HUES6 (cell line): Measurements from ENCODE around the gene KCNJ14.

Experiments used
- H3K27ac ChIP-seq: 2 replicates; pipeline ENCODE4 v1.7.0; 2013; ENCODE audit warnings: low read depth, mild to moderate bottlenecking, low read length, inconsistent platforms
- H3K27me3 ChIP-seq: 2 replicates; pipeline ENCODE4 v1.6.1; 2013; ENCODE audit warnings: low read length; ENCODE audit not compliant: control insufficient read depth, insufficient read depth
- H3K36me3 ChIP-seq: 2 replicates; pipeline ENCODE4 v1.6.1; 2013; ENCODE audit warnings: low read length; ENCODE audit not compliant: control insufficient read depth, insufficient read depth
- H3K4me1 ChIP-seq: 2 replicates; pipeline ENCODE4 v1.6.1; 2013; ENCODE audit warnings: low read length; ENCODE audit not compliant: control insufficient read depth, insufficient read depth
- H3K4me3 ChIP-seq: 2 replicates; pipeline ENCODE4 v1.5.1; 2013; ENCODE audit warnings: low read depth, low read length
- H3K9ac ChIP-seq: one replicate; pipeline ENCODE4 v1.6.1; 2013; ENCODE audit warnings: mild to moderate bottlenecking, low read length
- H3K9me3 ChIP-seq: 2 replicates; pipeline ENCODE4 v1.6.1; 2013; ENCODE audit warnings: low read depth, low read length; ENCODE audit not compliant: control insufficient read depth, insufficient read depth

KCNJ14 gene

GRCh38 chr19:48455171-48455907 is at the start of gene KCNJ14:
TSS of gene KCNJ14 (plus strand) at chr19:48455574. CDS start at chr19:48461725, 6,151 bp downstream.
- Histone ChIP-seq H3K27ac (no peak within 1 kb of the TSS), H3K9me3 (no peaks in the 10 kb centered on the region), H3K36me3 (peaks cover 69% of the 10 kb centered on the region), H3K4me3 (no peak within 1 kb of the TSS), H3K27me3 (no peaks in the 10 kb centered on the region), H3K9ac (no peak within 1 kb of the TSS), H3K4me1 (0 out of 2 replicates have a peak, but pooled peaks cover 4% of the 10 kb centered on the region)

DNA sequence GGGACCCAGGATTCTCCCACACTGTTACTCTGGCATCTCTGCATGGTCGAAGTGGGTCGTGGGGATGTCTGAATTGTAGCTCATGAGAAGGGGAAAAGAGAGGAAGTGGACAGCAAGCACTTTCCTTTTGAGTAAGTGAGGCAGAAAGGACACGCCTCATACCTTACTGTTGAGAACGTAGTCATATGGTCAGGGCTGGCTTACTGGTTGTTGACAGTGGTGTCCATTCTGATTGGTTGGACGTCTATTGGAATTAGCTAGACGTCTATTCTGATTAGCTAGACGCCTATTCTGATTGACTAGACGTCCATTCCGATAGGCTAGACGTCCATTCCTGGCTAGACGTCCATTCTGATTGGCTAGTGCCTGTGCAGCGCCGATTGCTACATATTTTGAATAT is 49.5 kb upstream of the KCNJ14 start:
- Histone ChIP-seq H3K27me3 (no peaks in the 10 kb centered on the region), H3K4me1 (peaks cover 13% of the 10 kb centered on the region), H3K4me3 (no peak overlapping the region), H3K9me3 (no peaks in the 10 kb centered on the region), H3K9ac (no peak overlapping the region), H3K36me3 (no peaks in the 10 kb centered on the region), H3K27ac (no peak overlapping the region)

DNA sequence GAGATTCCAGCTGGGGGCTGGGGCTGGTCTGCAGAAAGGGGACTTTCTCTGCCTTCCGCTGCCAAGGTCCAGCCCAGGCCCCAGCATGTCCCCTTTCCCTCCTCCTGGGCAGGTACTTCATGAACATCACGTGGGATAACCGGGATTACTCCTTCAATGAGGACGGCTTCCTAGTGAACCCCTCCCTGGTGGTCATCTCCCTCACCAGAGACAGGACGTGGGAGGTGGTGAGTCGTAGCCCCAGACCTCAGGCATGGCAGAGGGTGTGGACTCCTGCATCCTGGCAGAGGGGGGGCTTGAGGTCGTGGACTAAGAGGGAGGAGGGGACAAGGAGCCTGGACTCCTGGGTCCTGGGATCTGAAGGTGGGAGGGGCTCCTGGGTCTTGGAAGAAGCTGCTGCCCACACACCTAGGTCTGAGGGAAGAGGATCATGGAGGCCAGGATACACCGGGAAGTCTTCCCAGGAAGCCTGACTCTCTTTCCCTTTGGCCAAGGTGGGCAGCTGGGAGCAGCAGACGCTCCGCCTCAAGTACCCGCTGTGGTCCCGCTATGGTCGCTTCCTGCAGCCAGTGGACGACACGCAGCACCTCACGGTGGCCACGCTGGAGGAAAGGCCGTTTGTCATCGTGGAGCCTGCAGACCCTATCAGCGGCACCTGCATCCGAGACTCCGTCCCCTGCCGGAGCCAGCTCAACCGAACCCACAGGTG is 41.3 kb upstream of the KCNJ14 start:
- no peak overlapping the region for H3K27ac ChIP-seq
- H3K4me1 ChIP-seq, result peaks cover 18% of the 10 kb centered on the region
- no peaks in the 10 kb centered on the region for H3K9me3 ChIP-seq
- no peak overlapping the region for H3K9ac ChIP-seq
- H3K27me3 ChIP-seq, result no peaks in the 10 kb centered on the region
- peak overlapping the region; percentile 59 for H3K4me3 ChIP-seq
- peaks cover 10% of the 10 kb centered on the region for H3K36me3 ChIP-seq

DNA sequence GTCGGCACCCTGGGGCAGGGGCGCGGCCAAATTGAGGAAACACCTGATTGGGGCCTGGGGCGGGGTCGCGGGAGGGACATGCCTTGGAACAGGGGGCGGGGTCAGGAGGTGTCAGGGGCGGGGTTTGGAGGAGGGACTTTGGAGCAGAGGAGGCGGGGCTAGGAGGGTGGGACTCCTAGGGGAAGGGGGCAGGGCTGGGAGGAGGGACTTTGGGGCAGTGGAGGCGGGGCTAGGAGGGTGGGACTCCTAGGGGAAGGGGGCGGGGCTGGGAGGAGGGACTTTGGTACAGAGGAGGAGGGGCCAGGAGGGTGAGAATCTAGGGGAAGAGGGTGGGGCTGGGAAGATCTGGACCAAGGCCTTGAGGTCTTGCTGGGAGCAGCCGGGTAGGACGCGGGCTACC is 40.0 kb upstream of the KCNJ14 start:
- Histone ChIP-seq H3K27ac (no peak overlapping the region), H3K4me1 (peaks cover 19% of the 10 kb centered on the region), H3K9me3 (no peaks in the 10 kb centered on the region), H3K27me3 (no peaks in the 10 kb centered on the region), H3K36me3 (peaks cover 10% of the 10 kb centered on the region), H3K9ac (no peak overlapping the region), H3K4me3 (peak overlapping the region; percentile 59; the same call in 1 of the 2 replicates)

DNA sequence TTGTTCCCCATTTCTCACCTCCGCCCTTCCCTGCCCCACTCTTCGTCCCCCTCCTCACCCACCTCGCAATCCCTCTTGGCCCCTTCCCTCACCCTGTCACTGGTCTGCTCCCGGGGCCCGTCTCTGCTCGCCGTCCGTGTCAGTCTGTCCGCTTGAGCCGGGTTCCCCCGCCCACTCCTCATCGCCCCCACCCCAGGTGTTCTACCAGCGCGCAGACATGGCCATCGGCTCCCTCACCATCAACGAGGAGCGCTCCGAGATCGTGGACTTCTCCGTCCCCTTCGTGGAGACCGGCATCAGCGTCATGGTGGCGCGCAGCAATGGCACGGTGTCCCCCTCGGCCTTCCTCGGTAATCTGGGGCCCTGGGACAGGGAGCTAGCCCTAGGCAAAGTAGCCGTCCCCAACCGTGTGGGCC is 39.6 kb upstream of the KCNJ14 start:
- no peaks in the 10 kb centered on the region for H3K9me3 ChIP-seq
- H3K36me3 ChIP-seq, result peaks cover 10% of the 10 kb centered on the region
- no peaks in the 10 kb centered on the region for H3K27me3 ChIP-seq
- H3K27ac ChIP-seq, result no peak overlapping the region
- H3K9ac ChIP-seq, result no peak overlapping the region
- H3K4me3 ChIP-seq, result peak overlapping the region; percentile 36; the same call in 1 of the 2 replicates
- H3K4me1 ChIP-seq, result peaks cover 19% of the 10 kb centered on the region

DNA sequence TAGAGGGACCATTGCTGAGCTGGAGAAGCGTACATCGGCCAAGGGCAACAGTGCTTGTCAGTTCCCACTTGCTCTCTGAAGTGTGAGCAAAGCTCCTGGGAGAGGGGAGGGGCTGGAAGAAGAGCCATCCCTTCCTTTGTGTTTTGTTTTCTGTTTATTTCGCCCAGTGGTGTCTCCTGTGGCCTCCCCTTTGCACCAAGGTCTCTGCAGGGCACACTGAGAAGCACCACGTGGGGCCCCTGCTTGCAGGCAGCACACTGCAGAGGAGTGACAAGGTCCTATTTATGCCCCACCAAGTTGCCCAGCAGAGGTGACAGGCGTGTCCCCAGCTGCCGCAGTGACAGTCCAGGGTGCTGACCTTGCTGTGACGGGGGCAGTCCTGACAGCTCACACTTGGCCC is 38.0 kb upstream of the KCNJ14 start:
- Histone ChIP-seq H3K27me3 (no peaks in the 10 kb centered on the region), H3K9ac (no peak overlapping the region)

DNA sequence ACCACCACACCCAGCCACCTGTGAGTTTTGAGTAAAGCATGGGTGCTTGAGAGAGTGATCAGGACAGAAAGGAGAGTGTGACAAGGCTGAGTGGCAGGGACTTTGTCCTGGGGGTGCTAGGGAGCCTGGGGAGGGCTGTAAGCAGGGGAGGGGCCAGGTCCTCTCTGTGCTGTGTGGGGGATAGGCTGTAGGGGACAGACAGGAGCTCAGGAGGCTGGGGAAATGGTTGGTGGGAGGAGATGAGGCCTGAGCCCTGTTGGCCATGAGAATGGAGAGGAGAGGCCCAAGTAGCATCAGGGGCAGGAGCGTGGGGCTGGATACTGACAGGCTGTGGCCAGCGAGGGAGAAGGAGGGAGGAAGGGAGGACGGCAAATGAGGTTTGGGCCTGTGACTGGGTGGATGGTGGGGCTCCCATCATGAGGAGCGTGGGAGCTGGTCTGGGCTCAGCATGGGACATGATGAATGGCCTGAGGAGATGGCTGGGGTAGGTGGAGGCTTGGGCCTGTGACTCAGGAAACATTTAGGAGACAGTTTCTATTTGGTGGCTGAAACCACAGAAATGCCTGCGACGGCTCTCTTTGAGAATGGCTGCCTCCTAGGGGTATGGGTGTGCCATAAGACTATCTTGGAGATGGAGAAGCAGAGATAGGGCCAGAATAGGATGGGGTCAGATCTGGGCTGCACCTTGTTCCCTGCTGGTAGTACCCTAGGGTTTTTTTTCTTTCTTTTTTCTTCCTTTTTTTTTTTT is 36.9 kb upstream of the KCNJ14 start:
- no peaks in the 10 kb centered on the region for H3K27me3 ChIP-seq
- no peak overlapping the region for H3K9ac ChIP-seq
- peaks cover 19% of the 10 kb centered on the region for H3K4me1 ChIP-seq
- H3K36me3 ChIP-seq, result peaks cover 24% of the 10 kb centered on the region
- no peak overlapping the region for H3K27ac ChIP-seq
- H3K4me3 ChIP-seq, result no peak overlapping the region
- no peaks in the 10 kb centered on the region for H3K9me3 ChIP-seq

More for the DNA sequence above, 38.0 kb upstream of the KCNJ14 start:
- Histone ChIP-seq H3K4me1 (peaks cover 19% of the 10 kb centered on the region), H3K27ac (no peak overlapping the region), H3K36me3 (peaks cover 19% of the 10 kb centered on the region), H3K4me3 (no peak overlapping the region), H3K9me3 (no peaks in the 10 kb centered on the region)

DNA sequence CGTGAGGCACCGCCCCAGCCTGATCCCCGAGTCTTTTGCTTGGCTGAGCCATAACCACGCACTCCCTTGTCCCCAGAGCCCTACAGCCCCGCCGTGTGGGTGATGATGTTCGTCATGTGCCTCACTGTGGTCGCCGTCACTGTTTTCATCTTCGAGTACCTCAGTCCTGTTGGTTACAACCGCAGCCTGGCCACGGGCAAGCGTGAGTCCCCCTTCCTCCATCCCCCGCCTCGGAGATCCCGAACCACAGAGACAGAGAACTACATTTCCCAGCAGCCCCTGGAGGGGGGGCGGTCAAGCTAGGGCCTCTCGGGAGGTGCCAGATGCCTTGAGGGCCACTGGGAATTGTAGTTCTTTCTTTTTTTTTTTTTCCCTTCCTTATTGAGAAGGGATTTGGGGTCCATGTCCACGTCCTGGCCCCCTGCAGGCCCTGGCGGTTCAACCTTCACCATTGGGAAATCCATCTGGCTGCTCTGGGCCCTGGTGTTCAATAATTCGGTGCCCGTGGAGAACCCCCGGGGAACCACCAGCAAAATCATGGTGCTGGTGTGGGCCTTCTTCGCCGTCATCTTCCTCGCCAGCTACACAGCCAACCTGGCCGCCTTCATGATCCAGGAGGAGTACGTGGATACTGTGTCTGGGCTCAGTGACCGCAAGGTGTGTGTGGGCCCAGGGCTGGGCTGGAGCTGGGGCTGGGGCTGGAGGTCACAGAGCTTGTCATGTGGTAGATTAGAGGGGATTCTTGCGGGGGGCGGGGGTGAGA is 36.0 kb upstream of the KCNJ14 start:
- Histone ChIP-seq H3K27ac (no peak overlapping the region), H3K27me3 (no peaks in the 10 kb centered on the region), H3K9me3 (no peaks in the 10 kb centered on the region), H3K9ac (no peak overlapping the region), H3K36me3 (peaks cover 27% of the 10 kb centered on the region), H3K4me1 (peaks cover 11% of the 10 kb centered on the region), H3K4me3 (no peak overlapping the region)

DNA sequence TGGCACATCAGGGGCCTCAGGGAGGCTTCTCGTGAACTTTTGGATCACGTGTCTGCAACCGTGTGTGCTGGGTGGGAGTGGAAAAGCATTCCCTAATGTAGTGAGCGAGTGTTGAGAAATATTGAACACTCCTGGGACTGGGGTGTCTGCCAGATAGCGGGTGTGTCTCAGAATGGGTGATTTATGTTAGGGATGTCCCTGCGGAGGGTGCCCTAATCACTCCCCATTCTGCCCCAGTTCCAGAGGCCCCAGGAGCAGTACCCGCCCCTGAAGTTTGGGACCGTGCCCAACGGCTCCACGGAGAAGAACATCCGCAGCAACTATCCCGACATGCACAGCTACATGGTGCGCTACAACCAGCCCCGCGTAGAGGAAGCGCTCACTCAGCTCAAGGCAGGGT is 33.8 kb upstream of the KCNJ14 start:
- peaks cover 22% of the 10 kb centered on the region for H3K36me3 ChIP-seq

DNA sequence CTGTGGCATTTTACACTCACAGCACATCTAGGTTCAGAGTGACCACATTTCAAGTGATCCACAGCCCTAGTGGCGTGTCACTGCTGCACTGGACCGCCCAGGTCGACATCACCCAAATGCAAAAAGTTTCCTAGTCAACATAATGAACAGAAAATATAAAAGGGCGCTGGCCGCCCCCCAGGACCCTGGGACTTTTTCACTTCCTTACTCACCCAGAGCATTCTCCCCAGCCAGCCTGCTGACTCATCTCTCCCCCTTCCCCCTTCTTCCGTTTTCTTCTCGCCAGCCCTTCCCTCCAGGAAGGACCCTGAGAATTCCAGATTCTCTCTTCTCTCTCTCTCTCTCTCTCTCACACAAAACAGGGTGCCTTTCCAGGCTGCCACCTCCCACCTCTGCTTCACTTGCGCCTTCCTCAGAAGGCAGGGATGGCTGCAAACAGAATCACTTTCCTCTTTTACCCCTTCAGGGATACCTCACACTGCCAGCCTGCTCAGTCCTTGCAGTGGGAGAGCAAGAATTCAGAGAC is 30.6 kb upstream of the KCNJ14 start:
- Histone ChIP-seq H3K4me3 (no peak overlapping the region), H3K27me3 (no peaks in the 10 kb centered on the region), H3K27ac (peak overlapping the region; percentile 66; the same call in 1 of the 2 replicates), H3K9me3 (no peaks in the 10 kb centered on the region), H3K36me3 (peaks cover 26% of the 10 kb centered on the region), H3K9ac (peak overlapping the region; percentile 72), H3K4me1 (peaks cover 6% of the 10 kb centered on the region; the same call in 1 of the 2 replicates)

More for the DNA sequence above, 33.8 kb upstream of the KCNJ14 start:
- Histone ChIP-seq H3K9me3 (no peaks in the 10 kb centered on the region), H3K4me3 (no peak overlapping the region), H3K27ac (no peak overlapping the region), H3K27me3 (no peaks in the 10 kb centered on the region), H3K9ac (no peak overlapping the region), H3K4me1 (peaks cover 9% of the 10 kb centered on the region; the same call in 1 of the 2 replicates)
